HAP-1 (cell line): ENCODE measurements around the gene SPEN.
"Not testable (repeated sequence)": the region's sequence is repeated elsewhere in the genome, so short reads cannot be mapped to it uniquely, and the experiment has no call there.

Experiments used
- DNase-seq, 2 experiments: peaks; one replicate each; pipeline ENCODE4 v3.0.0-alpha.2; 2016 to 2020; ENCODE audit warnings: low spot score in 2 of 2
- H3K27me3 ChIP-seq: fragments of 250-450 bp; sonication (Bioruptor Pico); 2 replicates; pipeline ENCODE4 v1.5.1; 2020; ENCODE audit warnings: low read depth, mild to moderate bottlenecking, moderate library complexity
- H3K36me3 ChIP-seq: fragments of 250-450 bp; sonication (Bioruptor Pico); replicated peaks from 2 replicates; pipeline ENCODE4 v1.5.1; 2020; ENCODE audit warnings: mild to moderate bottlenecking
- H3K4me1 ChIP-seq: fragments of 250-450 bp; sonication (Bioruptor Pico); 2 replicates; pipeline ENCODE4 v1.5.1; 2020; ENCODE audit warnings: mild to moderate bottlenecking
- H3K4me3 ChIP-seq: fragments of 250-450 bp; sonication (Bioruptor Pico); 2 replicates; pipeline ENCODE4 v1.5.1; 2020; ENCODE audit warnings: mild to moderate bottlenecking, moderate library complexity
- H3K9me3 ChIP-seq: fragments of 250-450 bp; sonication (Bioruptor Pico); 2 replicates; pipeline ENCODE4 v1.5.1; 2020; ENCODE audit warnings: mild to moderate bottlenecking, moderate library complexity
- in situ Hi-C: fragments of 300-500 bp; cut with MboI; formaldehyde crosslinking; loops from 3 replicates; pipeline ENCODE4 v1.14.3; 2020; ENCODE audit warnings: low sequenced_read_pairs, inconsistent platforms, mixed read lengths

The SPEN gene

GRCh38 chr1:15837931-15838330 is 9.6 kb upstream of the SPEN start:
- in situ Hi-C loops: no loop called here
- peaks cover 11% of the 10 kb centered on the region for H3K4me1 ChIP-seq

GRCh38 chr1:15838721-15839120 is 8.8 kb upstream of the SPEN start:
- in situ Hi-C loops: no loop called here
- peaks cover 13% of the 10 kb centered on the region for H3K4me1 ChIP-seq
- no peak overlapping the region for H3K4me3 ChIP-seq
- H3K27me3 ChIP-seq: no peaks in the 10 kb centered on the region
- H3K9me3 ChIP-seq: no peaks in the 10 kb centered on the region
- DNase-seq: no peak
- no peaks in the 10 kb centered on the region for H3K36me3 ChIP-seq

More at GRCh38 chr1:15837931-15838330, 9.6 kb upstream of the SPEN start:
- Histone ChIP-seq H3K4me3 (no peak overlapping the region), H3K27me3 (no peaks in the 10 kb centered on the region), H3K36me3 (no peaks in the 10 kb centered on the region), H3K9me3 (no peaks in the 10 kb centered on the region)
- DNase-seq: no peak

GRCh38 chr1:15843826-15844572 is 3.5 kb upstream of the SPEN start:
- Histone ChIP-seq H3K36me3 (no peaks in the 10 kb centered on the region), H3K4me3 (no peak overlapping the region), H3K27me3 (no peaks in the 10 kb centered on the region), H3K4me1 (peaks cover 25% of the 10 kb centered on the region), H3K9me3 (no peaks in the 10 kb centered on the region)
- DNase-seq: peak in 1 of 2 experiments; percentile 72
- in situ Hi-C loops: no loop called here

GRCh38 chr1:15846056-15846455 is 1.5 kb upstream of the SPEN start:
- H3K36me3 ChIP-seq, in situ Hi-C loops, DNase-seq, H3K9me3 ChIP-seq, H3K4me3 ChIP-seq, H3K27me3 ChIP-seq: not testable (repeated sequence)
- peaks cover 35% of the 10 kb centered on the region for H3K4me1 ChIP-seq

- in situ Hi-C loops: no loop called here
- H3K9me3 ChIP-seq: no peaks in the 10 kb centered on the region
- peak overlapping the region; percentile 70 for H3K4me3 ChIP-seq
- H3K27me3 ChIP-seq: no peaks in the 10 kb centered on the region
- H3K36me3 ChIP-seq: no peaks in the 10 kb centered on the region
- peaks cover 53% of the 10 kb centered on the region for H3K4me1 ChIP-seq
- DNase-seq: no peak
These were observed 311 bp downstream of the SPEN start for GRCh38 chr1:15847893-15848142.

GRCh38 chr1:15848143-15848928 is 829 bp downstream of the SPEN start:
- in situ Hi-C loops: no loop called here
- DNase-seq: peak in 1 of 2 experiments; percentile 51
- H3K4me1 ChIP-seq: peaks cover 55% of the 10 kb centered on the region
- peak overlapping the region; percentile 70 for H3K4me3 ChIP-seq
- no peaks in the 10 kb centered on the region for H3K9me3 ChIP-seq
- H3K36me3 ChIP-seq: no peaks in the 10 kb centered on the region
- no peaks in the 10 kb centered on the region for H3K27me3 ChIP-seq

GRCh38 chr1:15848929-15849774 is 1.6 kb downstream of the SPEN start:
- in situ Hi-C loops: no loop called here
- H3K4me3 ChIP-seq: peak overlapping the region; percentile 70
- no peaks in the 10 kb centered on the region for H3K9me3 ChIP-seq
- no peaks in the 10 kb centered on the region for H3K27me3 ChIP-seq
- DNase-seq: peak; percentile 84 to 95
- H3K36me3 ChIP-seq: no peaks in the 10 kb centered on the region
- H3K4me1 ChIP-seq: peaks cover 47% of the 10 kb centered on the region

GRCh38 chr1:15849775-15850324 is 2.3 kb downstream of the SPEN start:
- in situ Hi-C loops: no loop called here
- no peaks in the 10 kb centered on the region for H3K27me3 ChIP-seq
- no peaks in the 10 kb centered on the region for H3K9me3 ChIP-seq
- H3K4me3 ChIP-seq: peak overlapping the region; percentile 70
- peak; percentile 92 to 94 for DNase-seq
- H3K4me1 ChIP-seq: peaks cover 44% of the 10 kb centered on the region
- H3K36me3 ChIP-seq: no peaks in the 10 kb centered on the region

- H3K4me3 ChIP-seq: peak overlapping the region; percentile 70
- no peaks in the 10 kb centered on the region for H3K27me3 ChIP-seq
- no peak for DNase-seq
- in situ Hi-C loops: no loop called here
- no peaks in the 10 kb centered on the region for H3K36me3 ChIP-seq
- peaks cover 38% of the 10 kb centered on the region for H3K4me1 ChIP-seq
- H3K9me3 ChIP-seq: no peaks in the 10 kb centered on the region
These were observed 3.0 kb downstream of the SPEN start for GRCh38 chr1:15850471-15851001.

GRCh38 chr1:15851210-15852035 is 3.9 kb downstream of the SPEN start:
- H3K4me3 ChIP-seq: peak overlapping the region; percentile 70
- peak in 1 of 2 experiments; percentile 87 for DNase-seq
- H3K36me3 ChIP-seq: no peaks in the 10 kb centered on the region
- H3K27me3 ChIP-seq: no peaks in the 10 kb centered on the region
- peaks cover 38% of the 10 kb centered on the region for H3K4me1 ChIP-seq
- no peaks in the 10 kb centered on the region for H3K9me3 ChIP-seq
- in situ Hi-C loops: no loop called here

- DNase-seq: peak; percentile 46 to 71
- in situ Hi-C loops: no loop called here
These were observed 4.7 kb downstream of the SPEN start for GRCh38 chr1:15852036-15852827.

GRCh38 chr1:15852828-15853302 is 5.4 kb downstream of the SPEN start:
- Histone ChIP-seq H3K4me3 (no peak overlapping the region), H3K27me3 (no peaks in the 10 kb centered on the region), H3K9me3 (no peaks in the 10 kb centered on the region), H3K4me1 (peaks cover 30% of the 10 kb centered on the region), H3K36me3 (no peaks in the 10 kb centered on the region)
- in situ Hi-C loops: no loop called here
- DNase-seq: no peak

More at GRCh38 chr1:15852036-15852827, 4.7 kb downstream of the SPEN start:
- peaks cover 30% of the 10 kb centered on the region for H3K4me1 ChIP-seq
- no peaks in the 10 kb centered on the region for H3K27me3 ChIP-seq
- no peak overlapping the region for H3K4me3 ChIP-seq
- H3K36me3 ChIP-seq: no peaks in the 10 kb centered on the region
- no peaks in the 10 kb centered on the region for H3K9me3 ChIP-seq
